Measurements from ENCODE around the gene C6orf120.

The C6orf120 gene

GRCh38 chr6:169675011-169675410 lies 26.9 kb upstream of the C6orf120 start:
- in situ Hi-C loops (cut with HindIII; ENCODE audit: low sequenced_read_pairs), result no loop called here
- no peak for TF ChIP-seq CTCF (IDR thresholded peaks at IDR 0.05; ENCODE audit: low read depth, low read length, missing control alignments)
- no peak overlapping the region for H3K4me3 ChIP-seq (ENCODE audit: low read depth, low read length)
- DNase-seq (ENCODE audit: low read depth), result no peak

- in situ Hi-C loops (cut with HindIII; ENCODE audit: low sequenced_read_pairs), result no loop called here
- no peak for DNase-seq (ENCODE audit: low read depth)
- TF ChIP-seq CTCF (IDR thresholded peaks at IDR 0.05; ENCODE audit: low read depth, low read length, missing control alignments), result no peak
- H3K4me3 ChIP-seq (ENCODE audit: low read depth, low read length), result no peak overlapping the region
These were observed 24.8 kb upstream of the C6orf120 start for GRCh38 chr6:169677096-169677495.

GRCh38 chr6:169678342-169678741 lies 23.6 kb upstream of the C6orf120 start:
- TF ChIP-seq CTCF (IDR thresholded peaks at IDR 0.05; ENCODE audit: low read depth, low read length, missing control alignments), result no peak
- H3K4me3 ChIP-seq (ENCODE audit: low read depth, low read length), result no peak overlapping the region
- in situ Hi-C loops (cut with HindIII; ENCODE audit: low sequenced_read_pairs), result no loop called here
- DNase-seq (ENCODE audit: low read depth), result no peak

GRCh38 chr6:169684056-169684455 lies 17.9 kb upstream of the C6orf120 start:
- in situ Hi-C loops (cut with HindIII; ENCODE audit: low sequenced_read_pairs), result no loop called here
- no peak for DNase-seq (ENCODE audit: low read depth)
- no peak for TF ChIP-seq CTCF (IDR thresholded peaks at IDR 0.05; ENCODE audit: low read depth, low read length, missing control alignments)
- H3K4me3 ChIP-seq (ENCODE audit: low read depth, low read length), result no peak overlapping the region

GRCh38 chr6:169685860-169686259 lies 16.1 kb upstream of the C6orf120 start:
- no peak for TF ChIP-seq CTCF (IDR thresholded peaks at IDR 0.05; ENCODE audit: low read depth, low read length, missing control alignments)
- no peak overlapping the region for H3K4me3 ChIP-seq (ENCODE audit: low read depth, low read length)
- no peak for DNase-seq (ENCODE audit: low read depth)
- in situ Hi-C loops (cut with HindIII; ENCODE audit: low sequenced_read_pairs), result no loop called here

- DNase-seq (ENCODE audit: low read depth), result peak; percentile 79
- no peak overlapping the region for H3K4me3 ChIP-seq (ENCODE audit: low read depth, low read length)
- in situ Hi-C loops (cut with HindIII; ENCODE audit: low sequenced_read_pairs), result no loop called here
- no peak for TF ChIP-seq CTCF (IDR thresholded peaks at IDR 0.05; ENCODE audit: low read depth, low read length, missing control alignments)
These were observed 12.6 kb upstream of the C6orf120 start for GRCh38 chr6:169689287-169689686.

- no peak overlapping the region for H3K4me3 ChIP-seq (ENCODE audit: low read depth, low read length)
- in situ Hi-C loops (cut with HindIII; ENCODE audit: low sequenced_read_pairs), result no loop called here
- TF ChIP-seq CTCF (IDR thresholded peaks at IDR 0.05; ENCODE audit: low read depth, low read length, missing control alignments), result no peak
- DNase-seq (ENCODE audit: low read depth), result no peak
These were observed 10.7 kb upstream of the C6orf120 start for GRCh38 chr6:169691260-169691659.
